Mesothelial cell of epicardium (in vitro differentiated cells): ENCODE measurements around the gene PFDN4. TPM values are rescaled to one million over a fixed set of nuclear protein-coding genes. Genes with fewer than 3 reads are reported as not detected.
"Not testable (repeated sequence)": the region's sequence is repeated elsewhere in the genome, so short reads cannot be mapped to it uniquely, and the experiment has no call there.

ENCODE experiments used
- DNase-seq, 2 experiments: peaks; one replicate each; pipeline ENCODE4 v3.0.0; 2021; ENCODE audit warnings: low spot score in 2 of 2; ENCODE audit not compliant: unreplicated experiment in 2 of 2
- H3K27ac Mint-ChIP-seq: 2 replicates; pipeline ENCODE4 v1.8.0; 2021; ENCODE audit warnings: mixed read lengths
- H3K27me3 Mint-ChIP-seq: 2 replicates; pipeline ENCODE4 v1.8.0; 2021; ENCODE audit warnings: low read depth, mixed read lengths
- H3K36me3 Mint-ChIP-seq: 2 replicates; pipeline ENCODE4 v1.8.0; 2021; ENCODE audit warnings: mixed read lengths
- H3K4me1 Mint-ChIP-seq: 2 replicates; pipeline ENCODE4 v1.8.0; 2021; ENCODE audit warnings: mixed read lengths
- H3K4me3 Mint-ChIP-seq: 2 replicates; pipeline ENCODE4 v1.8.0; 2021; ENCODE audit warnings: mild to moderate bottlenecking, moderate library complexity, mixed read lengths
- H3K9me3 Mint-ChIP-seq: 2 replicates; pipeline ENCODE4 v1.8.0; 2021; ENCODE audit warnings: mixed read lengths
- CTCF ChIP-seq: fragments of 200-600 bp; sonication (generic); IDR thresholded peaks from one replicate; pipeline ENCODE4 v1.5.0; 2021; ENCODE audit warnings: antibody characterized with exemption; ENCODE audit not compliant: unreplicated experiment
- total RNA-seq: library from RNA; stranded (reverse); gene quantifications from 3 replicates; pipeline ENCODE4 v1.2.1, GENCODE V29; 2021

PFDN4 gene
- total RNA-seq, 1 donor from 2014 or later: 26.0 TPM

GRCh38 chr20:54231036-54231435, 23.1 kb downstream of the PFDN4 start:
- Mint-ChIP-seq H3K9me3 (peaks cover 5% of the 10 kb centered on the region), H3K36me3 (no peaks in the 10 kb centered on the region), H3K4me3 (no peak overlapping the region), H3K27me3 (no peaks in the 10 kb centered on the region), H3K27ac (no peak overlapping the region), H3K4me1 (no peaks in the 10 kb centered on the region)
- TF ChIP-seq CTCF: no peak
- DNase-seq: no peak

- Mint-ChIP-seq H3K9me3 (peaks cover 5% of the 10 kb centered on the region), H3K4me3 (no peak overlapping the region), H3K36me3 (no peaks in the 10 kb centered on the region), H3K27ac (no peak overlapping the region), H3K4me1 (no peaks in the 10 kb centered on the region), H3K27me3 (no peaks in the 10 kb centered on the region)
- no peak for DNase-seq
- TF ChIP-seq CTCF: no peak
Observed at GRCh38 chr20:54234991-54235390, 27.1 kb downstream of the PFDN4 start.

- no peak for DNase-seq
- Mint-ChIP-seq H3K9me3 (peaks cover 4% of the 10 kb centered on the region), H3K27ac (no peak overlapping the region), H3K27me3 (peaks cover 1% of the 10 kb centered on the region), H3K36me3 (no peaks in the 10 kb centered on the region), H3K4me1 (no peaks in the 10 kb centered on the region), H3K4me3 (no peak overlapping the region)
- no peak for TF ChIP-seq CTCF
Observed at GRCh38 chr20:54237116-54237943, 29.4 kb downstream of the PFDN4 start.

GRCh38 chr20:54244113-54244512, 36.2 kb downstream of the PFDN4 start:
- TF ChIP-seq CTCF: no peak
- Mint-ChIP-seq H3K4me3 (no peak overlapping the region), H3K9me3 (peaks cover 6% of the 10 kb centered on the region), H3K4me1 (no peaks in the 10 kb centered on the region), H3K36me3 (no peaks in the 10 kb centered on the region), H3K27me3 (peaks cover 1% of the 10 kb centered on the region), H3K27ac (no peak overlapping the region)
- DNase-seq: no peak

GRCh38 chr20:54248705-54249104, 40.8 kb downstream of the PFDN4 start:
- not testable (repeated sequence) for H3K4me3 Mint-ChIP-seq, DNase-seq, H3K36me3 Mint-ChIP-seq, H3K27ac Mint-ChIP-seq, H3K27me3 Mint-ChIP-seq, H3K4me1 Mint-ChIP-seq
- peaks cover 13% of the 10 kb centered on the region for H3K9me3 Mint-ChIP-seq

- TF ChIP-seq CTCF: no peak
- peaks cover 13% of the 10 kb centered on the region for H3K9me3 Mint-ChIP-seq
- no peaks in the 10 kb centered on the region for H3K4me1 Mint-ChIP-seq
- no peaks in the 10 kb centered on the region for H3K27me3 Mint-ChIP-seq
- no peak overlapping the region for H3K27ac Mint-ChIP-seq
- no peak overlapping the region for H3K4me3 Mint-ChIP-seq
- no peaks in the 10 kb centered on the region for H3K36me3 Mint-ChIP-seq
- no peak for DNase-seq
Observed at GRCh38 chr20:54250691-54251090, 42.8 kb downstream of the PFDN4 start.
